ENCODE measurements around the gene LGR5.

- TF ChIP-seq CTCF (IDR thresholded peaks at IDR 0.05; ENCODE audit: borderline replicate concordance, extremely low read depth, low read length, poor library complexity, severe bottlenecking): no peak
- no peak for TF ChIP-seq EZH2 (IDR thresholded peaks at IDR 0.05; ENCODE audit: borderline replicate concordance, low read depth, low read length, severe bottlenecking)
Observed at GRCh38 chr12:71605039-71605438, 165.4 kb downstream of the LGR5 start.

Data from DND-41 (cell line).